Measurements from ENCODE around the gene USP12.
"Not testable (repeated sequence)": the region's sequence is repeated elsewhere in the genome, so short reads cannot be mapped to it uniquely, and the experiment has no call there.

Gene USP12

GRCh38 chr13:27118428-27119054 lies 53.1 kb downstream of the USP12 start:
- DNase-seq = no peak

- no peak for DNase-seq
Measured at GRCh38 chr13:27117952-27118351, 53.7 kb downstream of the USP12 start.

- DNase-seq = no peak
Measured at GRCh38 chr13:27117158-27117557, 54.5 kb downstream of the USP12 start.

GRCh38 chr13:27113436-27113835 lies 58.2 kb downstream of the USP12 start:
- no peak for DNase-seq

GRCh38 chr13:27112006-27112405 lies 59.6 kb downstream of the USP12 start:
- DNase-seq = no peak

- DNase-seq = no peak
Measured at GRCh38 chr13:27110056-27110746, 61.4 kb downstream of the USP12 start.

GRCh38 chr13:27106144-27106543 lies 65.5 kb downstream of the USP12 start:
- DNase-seq = no peak

- no peak for DNase-seq
Measured at GRCh38 chr13:27104606-27105005, 67.0 kb downstream of the USP12 start.

- DNase-seq = no peak
Measured at GRCh38 chr13:27101847-27102246, 69.8 kb downstream of the USP12 start.

- no peak for DNase-seq
Measured at GRCh38 chr13:27101289-27101688, 70.3 kb downstream of the USP12 start.

GRCh38 chr13:27097691-27098090 lies 73.9 kb downstream of the USP12 start:
- no peak for DNase-seq

GRCh38 chr13:27091451-27091850 lies 80.2 kb downstream of the USP12 start:
- no peak for DNase-seq

GRCh38 chr13:27088619-27089018 lies 83.0 kb downstream of the USP12 start:
- DNase-seq = no peak

GRCh38 chr13:27086599-27087265 lies 84.9 kb downstream of the USP12 start:
- DNase-seq = no peak

- no peak for DNase-seq
Measured at GRCh38 chr13:27083183-27083582, 88.4 kb downstream of the USP12 start.

GRCh38 chr13:27081893-27082679 lies 89.5 kb downstream of the USP12 start:
- DNase-seq = no peak

GRCh38 chr13:27080018-27080948 lies 91.3 kb downstream of the USP12 start:
- no peak for DNase-seq

- no peak for DNase-seq
Measured at GRCh38 chr13:27079421-27079958, 92.1 kb downstream of the USP12 start.

- DNase-seq = no peak
Measured at GRCh38 chr13:27077451-27077850, 94.2 kb downstream of the USP12 start.

- DNase-seq = no peak
Measured at GRCh38 chr13:27076421-27076820, 95.2 kb downstream of the USP12 start.

- DNase-seq = no peak
Measured at GRCh38 chr13:27073186-27073585, 98.4 kb downstream of the USP12 start.

GRCh38 chr13:27066123-27066522 lies 105.5 kb downstream of the USP12 start:
- DNase-seq = not testable (repeated sequence)
